Neuronal stem cell (in vitro differentiated cells): ENCODE data around the gene TOP3B.

Experiments used
- DNase-seq: peaks from one replicate; pipeline ENCODE4 v3.0.0-alpha.2; 2013; ENCODE audit warnings: low spot score
- H2AFZ ChIP-seq: one replicate; pipeline ENCODE4 v1.6.1; 2013; ENCODE audit warnings: mild to moderate bottlenecking, low read length, inconsistent platforms
- H2AK5ac ChIP-seq: 2 replicates; pipeline ENCODE4 v1.6.1; 2013; ENCODE audit warnings: low read depth, mild to moderate bottlenecking, inconsistent platforms, low read length, moderate library complexity, mixed read lengths
- H2BK120ac ChIP-seq: 2 replicates; pipeline ENCODE4 v1.6.1; 2013; ENCODE audit warnings: low read depth, mild to moderate bottlenecking, inconsistent platforms, low read length, moderate library complexity, mixed read lengths
- H2BK12ac ChIP-seq: one replicate; pipeline ENCODE4 v1.6.1; 2013; ENCODE audit warnings: low read length, inconsistent platforms
- H2BK15ac ChIP-seq: 2 replicates; pipeline ENCODE4 v1.6.1; 2013; ENCODE audit warnings: mild to moderate bottlenecking, low read length, inconsistent platforms, mixed read lengths
- H2BK5ac ChIP-seq: one replicate; pipeline ENCODE4 v1.6.1; 2013; ENCODE audit warnings: inconsistent platforms, mild to moderate bottlenecking, low read length, moderate library complexity
- H3K14ac ChIP-seq: one replicate; pipeline ENCODE4 v1.6.1; 2013; ENCODE audit warnings: low read length, inconsistent platforms
- H3K18ac ChIP-seq: 2 replicates; pipeline ENCODE4 v1.6.1; 2013; ENCODE audit warnings: low read length, inconsistent platforms
- H3K23ac ChIP-seq: 2 replicates; pipeline ENCODE4 v1.6.1; 2013; ENCODE audit warnings: low read depth, mild to moderate bottlenecking, mixed read lengths, low read length, inconsistent platforms; ENCODE audit not compliant: poor library complexity
- H3K27ac ChIP-seq: replicated peaks from 3 replicates; pipeline ENCODE4 v1.5.1; 2013; ENCODE audit warnings: low read length, inconsistent platforms
- H3K27me3 ChIP-seq, 3 experiments: 2 replicates each; pipeline ENCODE4 v1.6.1; 2013; ENCODE audit warnings: low read length in 3 of 3, mild to moderate bottlenecking in 2 of 3, inconsistent platforms in 1 of 3, low read depth in 1 of 3, mixed read lengths in 1 of 3, moderate library complexity in 1 of 3; ENCODE audit not compliant: control insufficient read depth in 3 of 3, insufficient read depth in 3 of 3
- H3K36me3 ChIP-seq, 2 donors: replicated peaks in 1 of 2; 2 replicates each; pipeline ENCODE4 v1.6.1; 2013; ENCODE audit warnings: low read length in 2 of 2; ENCODE audit not compliant: control insufficient read depth in 2 of 2, insufficient read depth in 2 of 2
- H3K4ac ChIP-seq: 2 replicates; pipeline ENCODE4 v1.6.1; 2013; ENCODE audit warnings: inconsistent platforms, mild to moderate bottlenecking, low read length, moderate library complexity
- H3K4me1 ChIP-seq, 2 donors: 1 replicate in 1 of 2; 2 replicates in 1 of 2; pipeline ENCODE4 v1.6.1; 2013; ENCODE audit warnings: low read length in 2 of 2, low read depth in 1 of 2; ENCODE audit not compliant: control insufficient read depth in 2 of 2, insufficient read depth in 1 of 2
- H3K4me2 ChIP-seq: one replicate; pipeline ENCODE4 v1.6.1; 2013; ENCODE audit warnings: mild to moderate bottlenecking, low read length, inconsistent platforms; ENCODE audit not compliant: insufficient read depth, poor library complexity, severe bottlenecking
- H3K4me3 ChIP-seq, 2 donors: 2 replicates each; pipeline ENCODE4 v1.5.1; 2013; ENCODE audit warnings: low read length in 2 of 2, mild to moderate bottlenecking in 2 of 2, inconsistent platforms in 1 of 2, moderate library complexity in 1 of 2
- H3K79me1 ChIP-seq: one replicate; pipeline ENCODE4 v1.6.1; 2013; ENCODE audit warnings: low read depth, mild to moderate bottlenecking, inconsistent platforms, low read length, moderate library complexity
- H3K9ac ChIP-seq: one replicate; pipeline ENCODE4 v1.6.1; 2013; ENCODE audit warnings: mild to moderate bottlenecking, low read depth, low read length, inconsistent platforms; ENCODE audit not compliant: poor library complexity
- H3K9me3 ChIP-seq, 2 donors: replicated peaks in 1 of 2; 2 replicates each; pipeline versions ENCODE3 to v1.6.1; 2013; ENCODE audit warnings: low read length in 2 of 2, mild to moderate bottlenecking in 2 of 2, inconsistent platforms in 1 of 2, low read depth in 1 of 2, mixed read lengths in 1 of 2, moderate library complexity in 1 of 2; ENCODE audit not compliant: control insufficient read depth in 2 of 2, insufficient read depth in 1 of 2
- H4K8ac ChIP-seq: one replicate; pipeline ENCODE4 v1.6.1; 2013; ENCODE audit warnings: low read depth, mild to moderate bottlenecking, inconsistent platforms, low read length, moderate library complexity
- H4K91ac ChIP-seq: one replicate; pipeline ENCODE4 v1.6.1; 2013; ENCODE audit warnings: low read length, low read depth, mild to moderate bottlenecking, inconsistent platforms; ENCODE audit not compliant: poor library complexity
- WGBS, 2 donors: extraction: QIAGEN DNeasy Blood & Tissue Kit; methylation state at CpG; one replicate each; pipeline ENCODE4 v1.1.7; 2013; ENCODE audit warnings: missing lambda C conversion rate in 2 of 2, mixed read lengths in 1 of 2; ENCODE audit not compliant: insufficient read length in 2 of 2, insufficient replicate concordance in 1 of 2; ENCODE audit errors: extremely low coverage in 2 of 2; 5-methylcytosine and 5-hydroxymethylcytosine counted together

The TOP3B gene

DNA sequence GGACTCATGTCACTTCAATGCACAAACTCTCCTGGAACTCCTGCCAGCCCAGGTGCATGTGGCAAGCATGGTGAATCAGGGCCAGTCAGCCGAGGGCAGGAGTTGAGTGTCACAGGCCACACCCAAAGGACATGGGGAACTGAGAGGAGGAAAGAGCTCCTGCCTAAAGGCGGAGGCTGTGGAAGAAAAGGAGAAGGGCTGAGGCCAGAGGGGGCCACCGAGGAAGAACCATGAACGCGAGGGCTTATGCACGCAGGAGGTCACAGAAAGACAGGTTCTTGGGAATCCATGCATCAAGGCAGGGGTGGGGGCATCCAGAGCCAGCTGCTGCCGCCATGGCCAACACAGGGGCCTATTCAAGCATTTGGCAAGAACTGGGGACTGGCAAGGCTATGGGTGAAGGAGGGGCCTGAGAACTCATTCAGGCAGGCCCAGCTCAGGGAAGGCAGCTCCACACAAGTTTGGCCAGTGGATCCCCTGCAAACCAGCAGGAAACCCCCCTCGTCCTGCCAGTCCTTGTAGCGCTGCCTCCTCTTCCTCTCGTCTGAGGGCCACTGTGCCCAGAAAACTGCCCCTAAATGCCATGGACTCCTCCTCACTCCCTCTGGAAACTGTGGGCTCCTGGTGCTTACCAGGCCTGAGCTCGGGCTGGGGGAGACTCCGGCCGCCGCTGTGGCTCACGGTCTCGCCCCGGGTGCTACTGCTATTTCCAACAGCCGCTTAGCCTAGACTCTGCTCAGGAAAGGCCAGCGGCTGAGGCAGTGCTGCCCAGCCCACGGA, 45.4 kb downstream of the TOP3B start:
- H3K27ac ChIP-seq = no peak overlapping the region
- no CpG with 5 or more reads among the region's 20 CpGs for WGBS, 2 donors
- H3K79me1 ChIP-seq = no peaks in the 10 kb centered on the region
- H2BK5ac ChIP-seq = no peak overlapping the region
- H2AK5ac ChIP-seq = peak overlapping the region; percentile 72
- H3K4me1 ChIP-seq = peaks cover 5 to 18% of the 10 kb centered on the region in 2 donors
- H4K8ac ChIP-seq = no peak overlapping the region
- H3K14ac ChIP-seq = no peak overlapping the region
- H3K36me3 ChIP-seq = peaks cover 13 to 52% of the 10 kb centered on the region in 2 donors
- no peak overlapping the region for H4K91ac ChIP-seq
- no peak overlapping the region for H2BK15ac ChIP-seq
- H3K9me3 ChIP-seq = no peaks in the 10 kb centered on the region
- peak overlapping the region; percentile 64 for H3K9ac ChIP-seq
- H3K27me3 ChIP-seq = no peaks in the 10 kb centered on the region
- H2AFZ ChIP-seq = peak overlapping the region; percentile 99
- no peak overlapping the region for H3K4me3 ChIP-seq
- H2BK12ac ChIP-seq = no peak overlapping the region
- DNase-seq = no peak
- H3K18ac ChIP-seq = peak overlapping the region; percentile 21
- no peak overlapping the region for H3K4ac ChIP-seq
- no peak overlapping the region for H3K4me2 ChIP-seq
- no peak overlapping the region for H2BK120ac ChIP-seq
- peak overlapping the region; percentile 81 for H3K23ac ChIP-seq

- H3K4me1 ChIP-seq = peaks cover 5 to 18% of the 10 kb centered on the region in 2 donors
- H2AK5ac ChIP-seq = no peak overlapping the region
- H3K4me3 ChIP-seq = no peak overlapping the region
- no peak overlapping the region for H4K8ac ChIP-seq
- H2BK5ac ChIP-seq = no peak overlapping the region
- no peak overlapping the region for H3K9ac ChIP-seq
- peaks cover 15 to 55% of the 10 kb centered on the region in 2 donors for H3K36me3 ChIP-seq
- no peak overlapping the region for H3K14ac ChIP-seq
- no peaks in the 10 kb centered on the region for H3K27me3 ChIP-seq
- H2BK120ac ChIP-seq = no peak overlapping the region
- no peaks in the 10 kb centered on the region for H3K9me3 ChIP-seq
- no CpG with 5 or more reads among the region's 15 CpGs for WGBS, 2 donors
- DNase-seq = no peak
- no peak overlapping the region for H4K91ac ChIP-seq
- no peak overlapping the region for H2AFZ ChIP-seq
- H2BK12ac ChIP-seq = no peak overlapping the region
- no peaks in the 10 kb centered on the region for H3K79me1 ChIP-seq
- H3K27ac ChIP-seq = no peak overlapping the region
- H3K18ac ChIP-seq = no peak overlapping the region
- peak overlapping the region; percentile 11 for H3K23ac ChIP-seq
- no peak overlapping the region for H2BK15ac ChIP-seq
- H3K4ac ChIP-seq = no peak overlapping the region
- H3K4me2 ChIP-seq = no peak overlapping the region
Measured at GRCh38 chr22:21936151-21936775, 46.3 kb downstream of the TOP3B start.

DNA sequence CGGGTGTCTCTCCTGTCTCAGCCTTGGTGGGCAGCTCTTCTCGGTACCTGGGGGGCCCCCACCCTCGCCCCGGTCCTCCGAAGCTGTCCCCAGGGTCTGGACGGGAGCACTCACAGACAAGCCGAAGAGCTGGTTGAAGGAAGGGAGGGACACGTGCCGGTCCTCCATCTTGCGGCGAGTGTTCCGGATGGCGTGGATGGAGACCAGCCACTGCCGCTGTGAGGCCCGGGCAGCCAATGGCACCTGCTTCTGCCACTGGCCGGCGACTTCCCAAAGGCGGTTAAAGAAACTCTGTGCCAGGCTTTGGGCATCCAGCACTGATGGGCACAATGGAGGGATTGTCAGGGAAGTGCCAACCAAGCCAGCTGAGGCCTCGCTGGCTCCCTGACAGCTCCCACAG, 48.7 kb downstream of the TOP3B start:
- Histone ChIP-seq H4K91ac (no peak overlapping the region), H3K18ac (no peak overlapping the region), H4K8ac (no peak overlapping the region), H3K27me3 (no peaks in the 10 kb centered on the region), H2BK12ac (no peak overlapping the region), H2AFZ (no peak overlapping the region), H3K4me1 (peaks cover 5 to 12% of the 10 kb centered on the region in 2 donors), H3K4me2 (no peak overlapping the region), H2BK15ac (no peak overlapping the region), H3K4ac (no peak overlapping the region), H3K14ac (no peak overlapping the region), H3K9ac (no peak overlapping the region), H3K36me3 (peaks cover 24 to 77% of the 10 kb centered on the region in 2 donors), H3K4me3 (no peak overlapping the region), H2AK5ac (no peak overlapping the region), H3K9me3 (no peaks in the 10 kb centered on the region), H3K23ac (peak overlapping the region; percentile 59), H2BK120ac (no peak overlapping the region), H2BK5ac (no peak overlapping the region), H3K79me1 (no peaks in the 10 kb centered on the region), H3K27ac (no peak overlapping the region)
- no CpG with 5 or more reads among the region's 19 CpGs for WGBS, 2 donors
- no peak for DNase-seq

GRCh38 chr22:21933413-21933812, 49.2 kb downstream of the TOP3B start:
- Histone ChIP-seq H3K4me3 (no peak overlapping the region), H3K9ac (no peak overlapping the region), H4K91ac (no peak overlapping the region), H3K79me1 (peaks cover 2% of the 10 kb centered on the region), H2BK120ac (no peak overlapping the region), H2AK5ac (no peak overlapping the region), H3K4me1 (peaks cover 5 to 7% of the 10 kb centered on the region in 2 donors), H3K18ac (no peak overlapping the region), H3K4ac (no peak overlapping the region), H2BK5ac (no peak overlapping the region), H3K9me3 (no peaks in the 10 kb centered on the region), H2BK12ac (no peak overlapping the region), H2BK15ac (no peak overlapping the region), H3K27me3 (no peaks in the 10 kb centered on the region), H3K27ac (no peak overlapping the region), H3K36me3 (peaks cover 26 to 82% of the 10 kb centered on the region in 2 donors), H4K8ac (peak overlapping the region; percentile 74), H3K23ac (peak overlapping the region; percentile 26), H3K4me2 (no peak overlapping the region), H3K14ac (no peak overlapping the region), H2AFZ (no peak overlapping the region)
- WGBS, 2 donors = no CpG with 5 or more reads among the region's 23 CpGs
- no peak for DNase-seq
